K562 (cell line): ENCODE data around the gene CSRNP3. TPM values are rescaled to one million over a fixed set of nuclear protein-coding genes. Genes with fewer than 3 reads are reported as not detected.

Experiments used
- ATAC-seq: fragments of 200-7000 bp; cut with Tn5 transposase; 3 replicates; pipeline ENCODE4 v1.9.1; 2020; ENCODE audit warnings: moderate library complexity
- BruUV-seq: library from RNA; stranded (reverse); fragments of 400-500 nt; replicated peaks from 2 replicates; lab custom pipeline; 2021; lab: Mats Ljungman, UMichigan
- CTCF ChIA-PET: fragments of 300-600 bp; formaldehyde crosslinking; extraction: SDS; loops from one replicate; lab custom pipeline; 2021; ENCODE audit warnings: low intra/inter-chr PET ratio; lab: Yijun Ruan, JAX
- POLR2A ChIA-PET: fragments of 300-600, 350-650 bp; sonication (Branson Sonifier 250); formaldehyde crosslinking; extraction: SDS; loops from one replicate; lab custom pipeline; 2021; ENCODE audit warnings: antibody characterized with exemption, inconsistent platforms; lab: Yijun Ruan, JAX
- DNase-seq, 4 experiments: peaks; one replicate each; pipeline versions ENCODE4 v3.0.0 to v3.0.0-alpha.2; 2011 to 2018; ENCODE audit warnings: low spot score in 3 of 4, mixed read lengths in 3 of 4; ENCODE audit errors: extremely low read depth in 1 of 4
- FAIRE-seq: peaks from 2 replicates; lab custom pipeline; 2011; peaks lifted over from hg19 to GRCh38; lab: Jason Lieb, UNC
- H2AFZ ChIP-seq: 2 replicates; pipeline ENCODE4 v1.6.0; 2011; ENCODE audit warnings: low read depth, low read length, control low read depth, inconsistent platforms
- H3K27ac ChIP-seq: fragments of 200-600 bp; 3 replicates; pipeline ENCODE4 v1.8.0; 2011; ENCODE audit warnings: low read depth, mild to moderate bottlenecking, control low read depth, inconsistent platforms, low read length, moderate library complexity, mixed read lengths; ENCODE audit errors: extremely low read depth
- H3K27me3 ChIP-seq, 2 experiments: fragments of 300-600 bp in 1 of 2; 2 replicates in 1 of 2; 3 replicates in 1 of 2; pipeline versions ENCODE4 v1.6.0 to v1.8.0; 2011; ENCODE audit warnings: inconsistent platforms in 2 of 2, low read length in 2 of 2, mild to moderate bottlenecking in 1 of 2, mixed read lengths in 1 of 2, moderate library complexity in 1 of 2; ENCODE audit not compliant: control insufficient read depth in 2 of 2, insufficient read depth in 2 of 2
- H3K36me3 ChIP-seq: fragments of 300-600 bp; 3 replicates; pipeline ENCODE4 v1.8.0; 2011; ENCODE audit warnings: mild to moderate bottlenecking, low read length, inconsistent platforms; ENCODE audit not compliant: control insufficient read depth, insufficient read depth
- H3K4me1 ChIP-seq, 2 experiments: fragments of 200-600 bp in 1 of 2; replicated peaks in 1 of 2; 2 replicates in 1 of 2; 3 replicates in 1 of 2; pipeline versions ENCODE4 v1.5.1 to v1.8.0; 2011; ENCODE audit warnings: inconsistent platforms in 2 of 2, low read length in 2 of 2, mild to moderate bottlenecking in 1 of 2, mixed read lengths in 1 of 2, moderate library complexity in 1 of 2; ENCODE audit not compliant: control insufficient read depth in 2 of 2, insufficient read depth in 2 of 2
- H3K4me2 ChIP-seq: 2 replicates; pipeline ENCODE4 v1.6.1; 2011; ENCODE audit warnings: low read length, control low read depth, inconsistent platforms, mixed read lengths; ENCODE audit not compliant: insufficient read depth
- H3K4me3 ChIP-seq: fragments of 200-600 bp; sonication (generic), shearing (Covaris generic); 2 replicates; pipeline ENCODE4 v1.5.1; 2016; ENCODE audit warnings: control low read depth, inconsistent platforms
- H3K79me2 ChIP-seq: fragments of 200-600 bp; 3 replicates; pipeline ENCODE4 v1.8.0; 2011; ENCODE audit warnings: low read length, inconsistent platforms; ENCODE audit not compliant: control insufficient read depth, insufficient read depth
- H3K9ac ChIP-seq, 2 experiments: 2 replicates each; pipeline versions ENCODE4 v1.6.0 to v1.6.1; 2011; ENCODE audit warnings: low read depth in 2 of 2, low read length in 2 of 2, control low read depth in 1 of 2, inconsistent platforms in 1 of 2, mild to moderate bottlenecking in 1 of 2, mixed read lengths in 1 of 2; ENCODE audit not compliant: insufficient read depth in 1 of 2
- H3K9me1 ChIP-seq: one replicate; pipeline ENCODE4 v1.6.0; 2011; ENCODE audit warnings: inconsistent platforms, mild to moderate bottlenecking, low read length, moderate library complexity; ENCODE audit not compliant: control insufficient read depth, insufficient read depth
- H3K9me3 ChIP-seq: replicated peaks from 2 replicates; pipeline ENCODE4 v1.5.1; 2011; ENCODE audit warnings: low read depth, low read length, inconsistent platforms; ENCODE audit not compliant: control insufficient read depth, insufficient read depth
- H4K20me1 ChIP-seq: replicated peaks from 2 replicates; pipeline ENCODE4 v1.6.1; 2011; ENCODE audit warnings: low read length, inconsistent platforms, mixed read lengths; ENCODE audit not compliant: control insufficient read depth, insufficient read depth
- BACH1 ChIP-seq: fragments of 200-800 bp; sonication (Bioruptor generic); IDR thresholded peaks from 2 replicates; pipeline ENCODE4 v1.6.1; 2016; ENCODE audit warnings: missing genetic modification characterization, missing compliant biosample characterization
- C11orf30 ChIP-seq: fragments of 450-650 bp; IDR thresholded peaks from 2 replicates; pipeline ENCODE4 v1.6.1; 2016; ENCODE audit warnings: low read depth, mild to moderate bottlenecking
- CBX1 ChIP-seq: sonication (generic); IDR thresholded peaks from 2 replicates; pipeline ENCODE4 v1.6.1; 2016; ENCODE audit warnings: antibody characterized with exemption, low read depth, mild to moderate bottlenecking
- CHCHD3 ChIP-seq: fragments of 250-450 bp; sonication (Bioruptor Pico); IDR thresholded peaks from 2 replicates; pipeline ENCODE4 v2.1.2; 2022; ENCODE audit warnings: mild to moderate bottlenecking
- GATAD2A ChIP-seq: fragments of 450-650 bp; IDR thresholded peaks from 2 replicates; pipeline ENCODE4 v1.6.1; 2017
- GTF2E2 ChIP-seq: fragments of 200-800 bp; sonication (Bioruptor generic); IDR thresholded peaks from 2 replicates; pipeline ENCODE4 v1.6.1; 2016; ENCODE audit warnings: missing genetic modification characterization, missing compliant biosample characterization
- HDAC6 ChIP-seq: IDR thresholded peaks from 2 replicates; pipeline ENCODE4 v1.6.1; 2012; ENCODE audit warnings: low read depth, mild to moderate bottlenecking, control low read depth, inconsistent platforms, low read length, moderate library complexity
- NFIC ChIP-seq: fragments of 450-650 bp; IDR thresholded peaks from 2 replicates; pipeline ENCODE4 v1.6.1; 2017; ENCODE audit warnings: mild to moderate bottlenecking, inconsistent platforms
- PURB ChIP-seq: sonication (generic); formaldehyde crosslinking; IDR thresholded peaks from 2 replicates; pipeline ENCODE4 v1.9.0; 2021; ENCODE audit warnings: low read depth, mild to moderate bottlenecking, missing genetic modification reagents
- RBM39 ChIP-seq: fragments of 200-400 bp; formaldehyde crosslinking; optimal IDR thresholded peaks from 2 replicates; pipeline ENCODE3; 2018; ENCODE audit warnings: low read depth, low read length
- SPI1 ChIP-seq: IDR thresholded peaks from 2 replicates; pipeline ENCODE4 v1.6.1; 2011; ENCODE audit warnings: low read depth, low read length, control low read depth, borderline replicate concordance
- TCFL5 ChIP-seq: fragments of 250-450 bp; sonication (Bioruptor Pico); conservative IDR thresholded peaks from 2 replicates; pipeline ENCODE4 v1.6.1; 2021; ENCODE audit warnings: mild to moderate bottlenecking, moderate library complexity, matching md5 sums
- ZBTB17 ChIP-seq: fragments of 450-650 bp; formaldehyde crosslinking; IDR thresholded peaks from 2 replicates; pipeline ENCODE4 v1.4.0; 2020; ENCODE audit warnings: mild to moderate bottlenecking
- ZNF436 ChIP-seq: fragments of 250-450, 450-650 bp; sonication (Bioruptor Pico); formaldehyde crosslinking; IDR thresholded peaks from 2 replicates; pipeline ENCODE4 v1.7.0; 2020; ENCODE audit warnings: mild to moderate bottlenecking
- WGBS: fragments of 100-300 bp; shearing (Covaris generic); methylation state at CpG from one replicate; pipeline ENCODE4 v1.1.6; 2016; ENCODE audit warnings: low coverage, mixed read lengths; ENCODE audit not compliant: insufficient coverage; ENCODE audit errors: missing lambda C conversion rate; 5-methylcytosine and 5-hydroxymethylcytosine counted together
- in situ Hi-C: fragments of 300-500 bp; cut with MboI; formaldehyde crosslinking; loops from 4 replicates; pipeline ENCODE4 v1.15.0; 2018; ENCODE audit warnings: inconsistent platforms, mixed read lengths
- intact Hi-C: fragments of 100-400 bp; cut with micrococcal nuclease; formaldehyde crosslinking; loops from 2 replicates; pipeline ENCODE4 v1.14.2; 2022
- polyA plus RNA-seq, 8 experiments: library from polyadenylated mRNA; depleted of rRNA in 4 of 8; stranded (reverse) in 5 of 8; unstranded in 3 of 8; fragments of >200 nt; fragmentation: Nextera tagmentation in 2 of 8; fragmentation: Illumina TruSeq in 1 of 8; extraction: Ambion mirVana in 2 of 8; extraction: Trizol in 1 of 8; gene quantifications; 2 replicates each; pipeline versions ENCODE4 v1.2.1 to v1.2.3, GENCODE V29; 2011 to 2014; ENCODE audit warnings: inconsistent platforms in 1 of 8, missing spikeins in 1 of 8
- total RNA-seq, 7 experiments: library from RNA; depleted of rRNA in 6 of 7; stranded (reverse); fragments of >200 nt in 6 of 7; fragmentation: Illumina TruSeq in 2 of 7; extraction: Trizol in 2 of 7; gene quantifications; 2 replicates each; pipeline versions ENCODE4 v1.2.1 to v1.2.3, GENCODE V29; 2011 to 2021; ENCODE audit warnings: low replicate concordance in 1 of 7
- TF ChIP-seq, protein P1 (sequence below): fragments of 150-350 bp; conservative IDR thresholded peaks from 2 replicates; pipeline ENCODE4 v1.6.1; 2014; ENCODE audit warnings: low read length
- TF ChIP-seq, protein P2 (sequence below): fragments of 200-800 bp; sonication (Bioruptor generic); IDR thresholded peaks from 2 replicates; pipeline ENCODE4 v1.6.1; 2017; ENCODE audit warnings: missing genetic modification characterization, missing compliant biosample characterization

CSRNP3 gene
- total and polyA plus RNA-seq, 9 of the 15 experiments (the other 6 are each of a cell fraction or from before 2014, with no cell fraction given), result not detected

DNA sequence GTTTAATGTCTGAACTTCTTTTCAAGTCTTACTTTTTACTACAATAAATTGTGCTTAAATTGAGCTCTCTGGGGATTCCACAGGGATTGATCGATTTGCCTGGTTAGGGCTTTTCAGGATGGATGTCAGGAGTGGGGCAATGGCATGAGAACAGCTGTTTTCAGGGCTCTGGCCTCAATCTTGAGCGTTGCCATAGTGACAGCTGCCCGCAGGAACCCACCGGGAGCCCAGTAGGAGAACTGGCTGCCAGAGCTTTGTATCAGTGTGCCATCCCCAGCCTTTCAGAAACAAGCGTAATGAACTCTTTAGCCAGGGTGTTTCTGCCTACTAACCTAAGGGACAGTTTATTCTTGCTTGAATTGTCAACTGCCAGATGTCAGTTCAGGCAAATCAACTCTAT, 231.0 kb downstream of the CSRNP3 start:
- BruUV-seq, result no TSS peak
- no peak overlapping the region for H3K4me3 ChIP-seq
- H2AFZ ChIP-seq, result no peak overlapping the region
- H3K4me2 ChIP-seq, result no peak overlapping the region
- H3K9me1 ChIP-seq, result no peaks in the 10 kb centered on the region
- no peak overlapping the region for H3K9ac ChIP-seq
- in situ Hi-C loops (no loop called here), intact Hi-C loops (no loop called here)
- TF ChIP-seq, protein P1, sequence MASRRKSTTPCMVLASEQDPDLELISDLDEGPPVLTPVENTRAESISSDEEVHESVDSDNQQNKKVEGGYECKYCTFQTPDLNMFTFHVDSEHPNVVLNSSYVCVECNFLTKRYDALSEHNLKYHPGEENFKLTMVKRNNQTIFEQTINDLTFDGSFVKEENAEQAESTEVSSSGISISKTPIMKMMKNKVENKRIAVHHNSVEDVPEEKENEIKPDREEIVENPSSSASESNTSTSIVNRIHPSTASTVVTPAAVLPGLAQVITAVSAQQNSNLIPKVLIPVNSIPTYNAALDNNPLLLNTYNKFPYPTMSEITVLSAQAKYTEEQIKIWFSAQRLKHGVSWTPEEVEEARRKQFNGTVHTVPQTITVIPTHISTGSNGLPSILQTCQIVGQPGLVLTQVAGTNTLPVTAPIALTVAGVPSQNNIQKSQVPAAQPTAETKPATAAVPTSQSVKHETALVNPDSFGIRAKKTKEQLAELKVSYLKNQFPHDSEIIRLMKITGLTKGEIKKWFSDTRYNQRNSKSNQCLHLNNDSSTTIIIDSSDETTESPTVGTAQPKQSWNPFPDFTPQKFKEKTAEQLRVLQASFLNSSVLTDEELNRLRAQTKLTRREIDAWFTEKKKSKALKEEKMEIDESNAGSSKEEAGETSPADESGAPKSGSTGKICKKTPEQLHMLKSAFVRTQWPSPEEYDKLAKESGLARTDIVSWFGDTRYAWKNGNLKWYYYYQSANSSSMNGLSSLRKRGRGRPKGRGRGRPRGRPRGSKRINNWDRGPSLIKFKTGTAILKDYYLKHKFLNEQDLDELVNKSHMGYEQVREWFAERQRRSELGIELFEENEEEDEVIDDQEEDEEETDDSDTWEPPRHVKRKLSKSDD, result no peak
- no peak for TF ChIP-seq BACH1 (tag)
- TF ChIP-seq PURB (CRISPR knock-in tag), result no peak
- no peak for TF ChIP-seq RBM39
- no peak for TF ChIP-seq ZNF436 (CRISPR knock-in tag)
- no peak for TF ChIP-seq NFIC
- TF ChIP-seq, protein P2, sequence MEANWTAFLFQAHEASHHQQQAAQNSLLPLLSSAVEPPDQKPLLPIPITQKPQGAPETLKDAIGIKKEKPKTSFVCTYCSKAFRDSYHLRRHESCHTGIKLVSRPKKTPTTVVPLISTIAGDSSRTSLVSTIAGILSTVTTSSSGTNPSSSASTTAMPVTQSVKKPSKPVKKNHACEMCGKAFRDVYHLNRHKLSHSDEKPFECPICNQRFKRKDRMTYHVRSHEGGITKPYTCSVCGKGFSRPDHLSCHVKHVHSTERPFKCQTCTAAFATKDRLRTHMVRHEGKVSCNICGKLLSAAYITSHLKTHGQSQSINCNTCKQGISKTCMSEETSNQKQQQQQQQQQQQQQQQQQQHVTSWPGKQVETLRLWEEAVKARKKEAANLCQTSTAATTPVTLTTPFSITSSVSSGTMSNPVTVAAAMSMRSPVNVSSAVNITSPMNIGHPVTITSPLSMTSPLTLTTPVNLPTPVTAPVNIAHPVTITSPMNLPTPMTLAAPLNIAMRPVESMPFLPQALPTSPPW, result no peak
- no peak for TF ChIP-seq CBX1
- no peak for TF ChIP-seq HDAC6
- no peak for TF ChIP-seq SPI1
- TF ChIP-seq ZBTB17 (CRISPR knock-in tag), result no peak
- no peak for TF ChIP-seq C11orf30
- TF ChIP-seq GTF2E2 (tag), result no peak
- TF ChIP-seq GATAD2A, result no peak
- TF ChIP-seq TCFL5, result no peak
- no peak for TF ChIP-seq CHCHD3 (CRISPR knock-in tag)
- ATAC-seq (no peak), FAIRE-seq (no peak), DNase-seq (no peak)
- H3K9me3 ChIP-seq, result no peaks in the 10 kb centered on the region
- H4K20me1 ChIP-seq, result no peaks in the 10 kb centered on the region
- ChIA-PET CTCF (no interaction called here), POLR2A (no interaction called here)
- no peaks in the 10 kb centered on the region for H3K27me3 ChIP-seq
- H3K79me2 ChIP-seq, result no peaks in the 10 kb centered on the region
- 2% methylated on average over 5 of the region's 5 CpGs for WGBS
- H3K4me1 ChIP-seq, result no peaks in the 10 kb centered on the region
- no peak overlapping the region for H3K27ac ChIP-seq
- no peaks in the 10 kb centered on the region for H3K36me3 ChIP-seq
